B cell (primary cell): ENCODE results near the gene UBL4A. TPM values are rescaled to one million over a fixed set of nuclear protein-coding genes. Genes with fewer than 3 reads are reported as not detected.
A peak's percentile ranks its signal among the peaks of the same experiment; 100 is the strongest.

Experiments used
- ATAC-seq: fragments of 200-7000 bp; cut with Tn5 transposase; one replicate; pipeline ENCODE4 v1.10.0; 2021; ENCODE audit warnings: low read depth, mild to moderate bottlenecking, moderate number of reproducible peaks, moderate library complexity
- CTCF ChIA-PET: fragments of 350-600 bp; sonication (Branson Sonifier 250); formaldehyde crosslinking; loops from one replicate; lab custom pipeline; 2021; ENCODE audit warnings: antibody characterized with exemption, inconsistent platforms; lab: Charles Lee
- POLR2A ChIA-PET: fragments of 350-600 bp; sonication (Branson Sonifier 250); formaldehyde crosslinking; loops from one replicate; lab custom pipeline; 2021; ENCODE audit warnings: antibody characterized with exemption; lab: Charles Lee
- DNase-seq: peaks from one replicate; pipeline ENCODE4 v3.0.0; 2013
- H2AFZ ChIP-seq: 2 replicates; pipeline ENCODE4 v1.6.1; 2012; ENCODE audit warnings: mild to moderate bottlenecking, low read depth, low read length; ENCODE audit not compliant: insufficient read depth, poor library complexity, severe bottlenecking
- H3K27ac ChIP-seq, 2 donors: 1 replicate in 1 of 2; 2 replicates in 1 of 2; pipeline ENCODE4 v1.5.1; 2012 to 2013; ENCODE audit warnings: low read length in 2 of 2, mild to moderate bottlenecking in 2 of 2, moderate library complexity in 1 of 2
- H3K27me3 ChIP-seq, 4 experiments: fragments of 200-600 bp in 1 of 4; sonication (generic) in 1 of 4; replicated peaks in 1 of 4; 1 replicate in 2 of 4; 2 replicates in 2 of 4; pipeline versions ENCODE4 v1.6.1 to v1.7.0; 2013 to 2016; ENCODE audit warnings: low read length in 3 of 4, mild to moderate bottlenecking in 2 of 4, mixed read lengths in 1 of 4, moderate library complexity in 1 of 4; ENCODE audit not compliant: insufficient read depth in 4 of 4, control insufficient read depth in 3 of 4; ENCODE audit errors: control extremely low read depth in 1 of 4
- H3K36me3 ChIP-seq, 2 experiments: replicated peaks in 1 of 2; 1 replicate in 1 of 2; 2 replicates in 1 of 2; pipeline versions ENCODE4 v1.6.1 to v1.7.1; 2013; ENCODE audit warnings: low read length in 1 of 2; ENCODE audit not compliant: insufficient read depth in 2 of 2, control insufficient read depth in 1 of 2; ENCODE audit errors: control extremely low read depth in 1 of 2, extremely low read depth in 1 of 2
- H3K4me1 ChIP-seq, 2 donors: fragments of 200-600 bp in 1 of 2; sonication (generic) in 1 of 2; 1 replicate in 1 of 2; 2 replicates in 1 of 2; pipeline versions ENCODE4 v1.5.1 to v1.6.1; 2013 to 2017; ENCODE audit warnings: low read length in 2 of 2; ENCODE audit not compliant: control insufficient read depth in 2 of 2, insufficient read depth in 2 of 2
- H3K4me2 ChIP-seq: replicated peaks from 2 replicates; pipeline ENCODE3; 2012; ENCODE audit warnings: mild to moderate bottlenecking, low read depth, low read length; ENCODE audit not compliant: poor library complexity, severe bottlenecking
- H3K4me3 ChIP-seq, 5 experiments: fragments of 200-600 bp in 1 of 5; sonication (generic) in 1 of 5; 1 replicate in 3 of 5; 2 replicates in 2 of 5; pipeline versions ENCODE4 v1.5.1 to v1.7.0; 2011 to 2016; ENCODE audit warnings: low read length in 4 of 5, mild to moderate bottlenecking in 4 of 5, low read depth in 2 of 5, control low read depth in 1 of 5, moderate library complexity in 1 of 5; ENCODE audit not compliant: insufficient read depth in 1 of 5; ENCODE audit errors: control extremely low read depth in 1 of 5, extremely low read depth in 1 of 5
- H3K79me2 ChIP-seq: fragments of 200-600 bp; sonication (generic); one replicate; pipeline ENCODE4 v1.6.0; 2016; ENCODE audit warnings: low read length; ENCODE audit not compliant: control insufficient read depth, insufficient read depth
- H3K9ac ChIP-seq: fragments of 200-600 bp; sonication (generic); 2 replicates; pipeline ENCODE4 v1.6.1; 2017; ENCODE audit warnings: mild to moderate bottlenecking, low read length, moderate library complexity
- H3K9me3 ChIP-seq, 3 donors: one replicate each; pipeline versions ENCODE4 v1.6.1 to v1.7.1; 2013; ENCODE audit warnings: low read length in 2 of 3; ENCODE audit not compliant: control insufficient read depth in 2 of 3, insufficient read depth in 1 of 3; ENCODE audit errors: control extremely low read depth in 1 of 3
- H4K20me1 ChIP-seq: 2 replicates; pipeline ENCODE4 v1.6.0; 2012; ENCODE audit warnings: mild to moderate bottlenecking, low read length; ENCODE audit not compliant: insufficient read depth, control insufficient read depth, poor library complexity, severe bottlenecking
- H3K27ac Mint-ChIP-seq: one replicate; pipeline ENCODE4 v1.8.0; 2021; ENCODE audit warnings: mixed read lengths
- H3K27me3 Mint-ChIP-seq: one replicate; pipeline ENCODE4 v1.8.0; 2021; ENCODE audit warnings: mixed read lengths
- H3K4me1 Mint-ChIP-seq: one replicate; pipeline ENCODE4 v1.8.0; 2021; ENCODE audit warnings: mixed read lengths
- H3K4me3 Mint-ChIP-seq: one replicate; pipeline ENCODE4 v1.8.0; 2021; ENCODE audit warnings: mixed read lengths
- H3K9me3 Mint-ChIP-seq: one replicate; pipeline ENCODE4 v1.8.0; 2022; ENCODE audit warnings: mixed read lengths; ENCODE audit not compliant: insufficient read depth
- CTCF ChIP-seq: fragments of 200-600 bp; IDR thresholded peaks from one replicate; pipeline ENCODE4 v1.8.0; 2022; ENCODE audit warnings: antibody characterized with exemption, mild to moderate bottlenecking
- EZH2 ChIP-seq: IDR thresholded peaks from 2 replicates; pipeline ENCODE4 v1.6.1; 2012; ENCODE audit warnings: borderline replicate concordance, low read depth, mild to moderate bottlenecking, moderate library complexity, low read length; ENCODE audit not compliant: insufficient read depth, poor library complexity, severe bottlenecking
- WGBS: methylation state at CpG from one replicate; pipeline ENCODE4 v1.1.5; 2013; ENCODE audit warnings: missing lambda C conversion rate; ENCODE audit not compliant: insufficient coverage; 5-methylcytosine and 5-hydroxymethylcytosine counted together
- intact Hi-C: fragments of 100-400 bp; cut with micrococcal nuclease; formaldehyde crosslinking; loops from one replicate; pipeline ENCODE4 v1.10.0; 2022
- polyA plus RNA-seq: library from polyadenylated mRNA; depleted of rRNA; stranded (reverse); fragments of >200 nt; gene quantifications from 2 replicates; pipeline ENCODE4 v1.2.3, GENCODE V29; 2012
- total RNA-seq, 2 donors: library from RNA; stranded (reverse); fragments of 120-200 nt in 1 of 2; gene quantifications; 1 replicate in 1 of 2; 2 replicates in 1 of 2; pipeline versions ENCODE4 v1.2.3 to v1.2.4, GENCODE V29; 2013 to 2022

The UBL4A gene
- total and polyA plus RNA-seq, 2 donors (not counting 1 experiment from before 2014, with no cell fraction given) = 13.1 to 23.3 TPM

GRCh38 chrX:154481195-154481594 is 5.2 kb downstream of the UBL4A start:
- intact Hi-C loops = no loop called here

More at GRCh38 chrX:154481195-154481594, 5.2 kb downstream of the UBL4A start:
- TF ChIP-seq EZH2 = no peak
- TF ChIP-seq CTCF = no peak
- Mint-ChIP-seq H3K9me3 (no peaks in the 10 kb centered on the region), H3K4me1 (peaks cover 19% of the 10 kb centered on the region), H3K27ac (peak overlapping the region; percentile 60), H3K4me3 (peak overlapping the region; percentile 38), H3K27me3 (no peaks in the 10 kb centered on the region)
- Histone ChIP-seq H3K9ac (no peak overlapping the region), H3K9me3 (no peaks in the 10 kb centered on the region), H3K27me3 (no peaks in the 10 kb centered on the region), H3K79me2 (peaks cover 15% of the 10 kb centered on the region), H3K4me3 (no peak overlapping the region), H2AFZ (no peak overlapping the region), H3K36me3 (peaks cover 0 to 8% of the 10 kb centered on the region in 2 experiments), H3K27ac (no peak overlapping the region), H3K4me2 (no peak overlapping the region), H3K4me1 (peaks cover 11 to 27% of the 10 kb centered on the region in 2 donors), H4K20me1 (no peaks in the 10 kb centered on the region)
- no peak for DNase-seq
- ATAC-seq = no peak
- WGBS = no CpG with 5 or more reads among the region's 5 CpGs
- CTCF ChIA-PET = interaction anchor here (0.9 to 1.4 kb wide), 2 partner anchors 29 to 83 kb away, joined by 3 to 6 read pairs; partner anchors contain the start of gene RPL10
- POLR2A ChIA-PET = no interaction called here
